ENCODE data around the gene NMRAL1.

NMRAL1 gene

GRCh38 chr16:4475880-4476788 is 1.7 kb upstream of the NMRAL1 start, which contains the start of gene HMOX2 (continued):
- TF ChIP-seq HOXA7 (CRISPR knock-in tag; IDR thresholded peaks at IDR 0.05; ENCODE audit: borderline replicate concordance) (no peak), ZNF521 (tag by site-specific recombination; IDR thresholded peaks at IDR 0.05) (no peak), TRIM28 (IDR thresholded peaks at IDR 0.05; ENCODE audit: borderline replicate concordance, low read length) (peak; percentile 50; the same call in 1 of the 2 replicates), ZNF140 (tag by site-specific recombination; IDR thresholded peaks at IDR 0.05) (no peak), ZNF202 (tag by site-specific recombination; IDR thresholded peaks at IDR 0.05; ENCODE audit: borderline replicate concordance) (no peak), KLF1 (tag by site-specific recombination; IDR thresholded peaks at IDR 0.05) (peak; percentile 94), KLF7 (tag by site-specific recombination; IDR thresholded peaks at IDR 0.05; ENCODE audit: borderline replicate concordance) (no peak; the same call in 1 of the 2 replicates), YY2 (tag by site-specific recombination; IDR thresholded peaks at IDR 0.05) (no peak), ZNF23 (tag by site-specific recombination; IDR thresholded peaks at IDR 0.05; ENCODE audit: borderline replicate concordance) (no peak), ZNF37A (tag by site-specific recombination; IDR thresholded peaks at IDR 0.05) (no peak), ZNF404 (tag by site-specific recombination; IDR thresholded peaks at IDR 0.05) (no peak), WT1 (tag by site-specific recombination; IDR thresholded peaks at IDR 0.05) (no peak), ZNF239 (tag by site-specific recombination; IDR thresholded peaks at IDR 0.05) (no peak), ZSCAN23 (tag by site-specific recombination; IDR thresholded peaks at IDR 0.05) (0 out of 2 replicates have a peak, but pooled peaks have one; percentile 12), ZNF645 (tag by site-specific recombination; IDR thresholded peaks at IDR 0.05) (no peak), ZBTB7A (tag by site-specific recombination; IDR thresholded peaks at IDR 0.05; ENCODE audit: low read depth) (peak; percentile 66; the same call in 1 of the 2 replicates), ZNF391 (tag by site-specific recombination; IDR thresholded peaks at IDR 0.05; ENCODE audit: borderline replicate concordance, low read depth) (no peak), HOXC10 (CRISPR knock-in tag; IDR thresholded peaks at IDR 0.05) (no peak), ZNF354C (tag by site-specific recombination; IDR thresholded peaks at IDR 0.05; ENCODE audit: borderline replicate concordance, low read depth) (no peak), ZNF843 (tag by site-specific recombination; IDR thresholded peaks at IDR 0.05) (peak; percentile 12; the same call in 1 of the 2 replicates), GLI4 (tag by site-specific recombination; IDR thresholded peaks at IDR 0.05) (no peak), ZNF133 (tag by site-specific recombination; IDR thresholded peaks at IDR 0.05) (no peak), GLI2 (tag by site-specific recombination; IDR thresholded peaks at IDR 0.05; ENCODE audit: borderline replicate concordance, low read depth) (no peak), ZNF692 (tag by site-specific recombination; IDR thresholded peaks at IDR 0.05) (peak; percentile 61), ZNF701 (tag by site-specific recombination; IDR thresholded peaks at IDR 0.05) (no peak), ZNF248 (tag by site-specific recombination; IDR thresholded peaks at IDR 0.05) (no peak), ZNF747 (tag by site-specific recombination; IDR thresholded peaks at IDR 0.05) (no peak), SCRT2 (tag by site-specific recombination; IDR thresholded peaks at IDR 0.05) (peak; percentile 37)
- TF ChIP-seq, protein P1, sequence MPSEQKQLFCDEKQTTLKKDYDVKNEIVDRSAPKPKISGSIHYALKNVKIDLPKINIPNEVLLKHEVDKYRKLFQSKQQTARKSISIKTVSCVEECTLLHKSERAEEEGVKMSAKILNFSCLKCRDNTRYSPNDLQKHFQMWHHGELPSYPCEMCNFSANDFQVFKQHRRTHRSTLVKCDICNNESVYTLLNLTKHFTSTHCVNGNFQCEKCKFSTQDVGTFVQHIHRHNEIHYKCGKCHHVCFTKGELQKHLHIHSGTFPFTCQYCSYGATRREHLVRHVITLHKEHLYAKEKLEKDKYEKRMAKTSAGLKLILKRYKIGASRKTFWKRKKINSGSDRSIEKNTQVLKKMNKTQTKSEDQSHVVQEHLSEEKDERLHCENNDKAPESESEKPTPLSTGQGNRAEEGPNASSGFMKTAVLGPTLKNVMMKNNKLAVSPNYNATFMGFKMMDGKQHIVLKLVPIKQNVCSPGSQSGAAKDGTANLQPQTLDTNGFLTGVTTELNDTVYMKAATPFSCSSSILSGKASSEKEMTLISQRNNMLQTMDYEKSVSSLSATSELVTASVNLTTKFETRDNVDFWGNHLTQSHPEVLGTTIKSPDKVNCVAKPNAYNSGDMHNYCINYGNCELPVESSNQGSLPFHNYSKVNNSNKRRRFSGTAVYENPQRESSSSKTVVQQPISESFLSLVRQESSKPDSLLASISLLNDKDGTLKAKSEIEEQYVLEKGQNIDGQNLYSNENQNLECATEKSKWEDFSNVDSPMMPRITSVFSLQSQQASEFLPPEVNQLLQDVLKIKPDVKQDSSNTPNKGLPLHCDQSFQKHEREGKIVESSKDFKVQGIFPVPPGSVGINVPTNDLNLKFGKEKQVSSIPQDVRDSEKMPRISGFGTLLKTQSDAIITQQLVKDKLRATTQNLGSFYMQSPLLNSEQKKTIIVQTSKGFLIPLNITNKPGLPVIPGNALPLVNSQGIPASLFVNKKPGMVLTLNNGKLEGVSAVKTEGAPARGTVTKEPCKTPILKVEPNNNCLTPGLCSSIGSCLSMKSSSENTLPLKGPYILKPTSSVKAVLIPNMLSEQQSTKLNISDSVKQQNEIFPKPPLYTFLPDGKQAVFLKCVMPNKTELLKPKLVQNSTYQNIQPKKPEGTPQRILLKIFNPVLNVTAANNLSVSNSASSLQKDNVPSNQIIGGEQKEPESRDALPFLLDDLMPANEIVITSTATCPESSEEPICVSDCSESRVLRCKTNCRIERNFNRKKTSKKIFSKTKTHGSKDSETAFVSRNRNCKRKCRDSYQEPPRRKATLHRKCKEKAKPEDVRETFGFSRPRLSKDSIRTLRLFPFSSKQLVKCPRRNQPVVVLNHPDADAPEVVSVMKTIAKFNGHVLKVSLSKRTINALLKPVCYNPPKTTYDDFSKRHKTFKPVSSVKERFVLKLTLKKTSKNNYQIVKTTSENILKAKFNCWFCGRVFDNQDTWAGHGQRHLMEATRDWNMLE (tag by site-specific recombination; conservative IDR thresholded peaks at IDR 0.05; ENCODE audit: low read depth), result no peak
- TF ChIP-seq, protein P2, sequence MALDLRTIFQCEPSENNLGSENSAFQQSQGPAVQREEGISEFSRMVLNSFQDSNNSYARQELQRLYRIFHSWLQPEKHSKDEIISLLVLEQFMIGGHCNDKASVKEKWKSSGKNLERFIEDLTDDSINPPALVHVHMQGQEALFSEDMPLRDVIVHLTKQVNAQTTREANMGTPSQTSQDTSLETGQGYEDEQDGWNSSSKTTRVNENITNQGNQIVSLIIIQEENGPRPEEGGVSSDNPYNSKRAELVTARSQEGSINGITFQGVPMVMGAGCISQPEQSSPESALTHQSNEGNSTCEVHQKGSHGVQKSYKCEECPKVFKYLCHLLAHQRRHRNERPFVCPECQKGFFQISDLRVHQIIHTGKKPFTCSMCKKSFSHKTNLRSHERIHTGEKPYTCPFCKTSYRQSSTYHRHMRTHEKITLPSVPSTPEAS (tag by site-specific recombination; IDR thresholded peaks at IDR 0.05), result no peak
- TF ChIP-seq, protein P3, sequence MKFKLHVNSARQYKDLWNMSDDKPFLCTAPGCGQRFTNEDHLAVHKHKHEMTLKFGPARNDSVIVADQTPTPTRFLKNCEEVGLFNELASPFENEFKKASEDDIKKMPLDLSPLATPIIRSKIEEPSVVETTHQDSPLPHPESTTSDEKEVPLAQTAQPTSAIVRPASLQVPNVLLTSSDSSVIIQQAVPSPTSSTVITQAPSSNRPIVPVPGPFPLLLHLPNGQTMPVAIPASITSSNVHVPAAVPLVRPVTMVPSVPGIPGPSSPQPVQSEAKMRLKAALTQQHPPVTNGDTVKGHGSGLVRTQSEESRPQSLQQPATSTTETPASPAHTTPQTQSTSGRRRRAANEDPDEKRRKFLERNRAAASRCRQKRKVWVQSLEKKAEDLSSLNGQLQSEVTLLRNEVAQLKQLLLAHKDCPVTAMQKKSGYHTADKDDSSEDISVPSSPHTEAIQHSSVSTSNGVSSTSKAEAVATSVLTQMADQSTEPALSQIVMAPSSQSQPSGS (tag by site-specific recombination; IDR thresholded peaks at IDR 0.05; ENCODE audit: low read depth), result no peak

Data from HEK293 (cell line).